Breast epithelium (tissue), 4 donors: ENCODE results near the gene KAT6B. TPM values are rescaled to one million over a fixed set of nuclear protein-coding genes. Genes with fewer than 3 reads are reported as not detected.

Experiments
- DNase-seq, 2 donors: peaks; one replicate each; pipeline ENCODE4 v3.0.0-alpha.2; 2019; ENCODE audit warnings: low spot score in 2 of 2
- H3K27ac ChIP-seq, 2 donors: fragments of 200-600 bp; sonication (generic) in 1 of 2; one replicate each; pipeline ENCODE4 v1.5.1; 2016 to 2019; ENCODE audit warnings: mild to moderate bottlenecking in 1 of 2
- H3K27me3 ChIP-seq, 2 donors: fragments of 200-600 bp; sonication (generic) in 1 of 2; one replicate each; pipeline versions ENCODE4 v1.5.1 to v1.6.0; 2017 to 2019; ENCODE audit warnings: control low read depth in 1 of 2, mild to moderate bottlenecking in 1 of 2
- H3K36me3 ChIP-seq: fragments of 200-600 bp; one replicate; pipeline ENCODE4 v1.5.1; 2019
- H3K4me1 ChIP-seq, 2 donors: fragments of 200-600 bp; sonication (generic); one replicate each; pipeline ENCODE4 v1.5.1; 2016 to 2019; ENCODE audit warnings: control low read depth in 1 of 2
- H3K4me3 ChIP-seq, 3 donors: fragments of 200-600 bp; sonication (generic); 1 replicate in 2 of 3; 2 replicates in 1 of 3; pipeline ENCODE4 v1.5.1; 2016 to 2019; ENCODE audit warnings: mild to moderate bottlenecking in 3 of 3, moderate library complexity in 2 of 3
- H3K9me3 ChIP-seq, 2 donors: fragments of 200-600 bp; sonication (generic) in 1 of 2; one replicate each; pipeline ENCODE4 v1.5.1; 2016 to 2019; ENCODE audit warnings: control low read depth in 1 of 2
- POLR2A ChIP-seq: fragments of 450-650 bp; IDR thresholded peaks from one replicate; pipeline ENCODE4 v1.6.1; 2016; ENCODE audit warnings: antibody characterized with exemption, mild to moderate bottlenecking, moderate library complexity
- POLR2AphosphoS5 ChIP-seq, 3 donors: sonication (generic); formaldehyde crosslinking; IDR thresholded peaks; one replicate each; pipeline ENCODE4 v1.6.1; 2017; ENCODE audit warnings: antibody characterized with exemption in 3 of 3
- intact Hi-C: fragments of 100-400 bp; cut with DNase I; formaldehyde crosslinking; loops from one replicate; pipeline ENCODE4 v1.15.1; 2023; ENCODE audit warnings: low total_unique reads
- total RNA-seq, 3 donors: library from RNA; depleted of rRNA; stranded (reverse); fragments of >200 nt; gene quantifications; one replicate each; pipeline ENCODE4 v1.1.0, GENCODE V29; 2016
- TF ChIP-seq, protein P1 (sequence below), 3 donors: fragments of 450-650 bp; IDR thresholded peaks; one replicate each; pipeline ENCODE4 v1.5.1; 2016 to 2017; ENCODE audit warnings: antibody characterized with exemption in 3 of 3, mild to moderate bottlenecking in 3 of 3, moderate library complexity in 3 of 3

Gene KAT6B
- total RNA-seq, 3 donors from 2014 or later: 46.2 to 90.3 (median 55.7) TPM

DNA sequence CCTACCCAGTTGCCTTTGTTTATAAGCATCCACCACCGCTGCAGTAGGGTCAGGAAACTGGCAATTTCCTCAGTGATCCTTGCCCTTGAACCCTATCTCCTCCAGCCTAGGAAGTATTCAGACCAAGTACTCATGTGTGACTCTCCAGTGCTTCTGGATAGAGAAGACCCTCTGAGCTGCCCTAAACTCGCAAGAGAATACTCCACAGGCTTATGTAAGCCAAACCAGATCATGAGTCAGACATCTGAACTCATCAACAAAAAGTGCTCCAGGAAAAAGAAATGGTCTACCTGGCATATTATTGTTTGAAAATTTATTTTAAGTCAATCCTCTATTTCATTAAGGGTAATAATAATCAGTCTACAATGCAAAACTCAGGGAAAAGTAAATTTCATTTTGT lies 101.3 kb downstream of the KAT6B start:
- intact Hi-C loops: no loop called here

DNA sequence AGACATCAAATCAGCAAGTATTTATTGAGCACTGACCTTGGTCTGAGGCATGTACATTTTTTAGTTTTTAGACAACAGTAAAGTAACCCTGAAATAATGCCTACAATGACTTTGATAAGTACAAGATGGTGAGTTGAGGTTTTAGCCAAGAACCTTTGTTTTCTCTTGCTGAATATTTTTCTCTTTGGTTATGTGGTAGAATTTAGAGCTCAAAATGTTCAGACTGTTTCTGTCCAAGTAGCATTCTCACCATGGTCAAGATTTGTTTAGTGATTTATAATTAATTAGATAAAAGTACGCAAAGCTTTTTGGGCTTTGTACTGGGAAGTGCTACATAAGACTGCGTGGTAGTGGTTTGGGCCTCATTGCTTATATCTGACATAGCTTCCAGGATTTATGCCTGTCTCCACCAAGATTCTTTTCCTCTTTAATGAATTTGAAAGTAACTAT lies 102.4 kb downstream of the KAT6B start:
- H3K27me3 ChIP-seq: no peaks in the 10 kb centered on the region
- H3K4me1 ChIP-seq: peaks cover 4 to 5% of the 10 kb centered on the region in 2 donors
- no peaks in the 10 kb centered on the region for H3K9me3 ChIP-seq
- DNase-seq: no peak
- H3K4me3 ChIP-seq: no peak overlapping the region
- intact Hi-C loops: no loop called here
- TF ChIP-seq POLR2AphosphoS5 (IDR thresholded peaks at IDR 0.05) (no peak), POLR2A (no peak)
- TF ChIP-seq, protein P1, sequence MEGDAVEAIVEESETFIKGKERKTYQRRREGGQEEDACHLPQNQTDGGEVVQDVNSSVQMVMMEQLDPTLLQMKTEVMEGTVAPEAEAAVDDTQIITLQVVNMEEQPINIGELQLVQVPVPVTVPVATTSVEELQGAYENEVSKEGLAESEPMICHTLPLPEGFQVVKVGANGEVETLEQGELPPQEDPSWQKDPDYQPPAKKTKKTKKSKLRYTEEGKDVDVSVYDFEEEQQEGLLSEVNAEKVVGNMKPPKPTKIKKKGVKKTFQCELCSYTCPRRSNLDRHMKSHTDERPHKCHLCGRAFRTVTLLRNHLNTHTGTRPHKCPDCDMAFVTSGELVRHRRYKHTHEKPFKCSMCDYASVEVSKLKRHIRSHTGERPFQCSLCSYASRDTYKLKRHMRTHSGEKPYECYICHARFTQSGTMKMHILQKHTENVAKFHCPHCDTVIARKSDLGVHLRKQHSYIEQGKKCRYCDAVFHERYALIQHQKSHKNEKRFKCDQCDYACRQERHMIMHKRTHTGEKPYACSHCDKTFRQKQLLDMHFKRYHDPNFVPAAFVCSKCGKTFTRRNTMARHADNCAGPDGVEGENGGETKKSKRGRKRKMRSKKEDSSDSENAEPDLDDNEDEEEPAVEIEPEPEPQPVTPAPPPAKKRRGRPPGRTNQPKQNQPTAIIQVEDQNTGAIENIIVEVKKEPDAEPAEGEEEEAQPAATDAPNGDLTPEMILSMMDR (IDR thresholded peaks at IDR 0.05): no peak
- H3K36me3 ChIP-seq: no peaks in the 10 kb centered on the region
- H3K27ac ChIP-seq: peak overlapping the region; percentile 18 to 22

More for the DNA sequence above, 101.3 kb downstream of the KAT6B start:
- Histone ChIP-seq H3K27me3 (no peaks in the 10 kb centered on the region), H3K4me1 (peaks cover 5 to 7% of the 10 kb centered on the region in 2 donors), H3K27ac (peak overlapping the region; percentile 22 to 54), H3K36me3 (no peaks in the 10 kb centered on the region), H3K4me3 (no peak overlapping the region), H3K9me3 (no peaks in the 10 kb centered on the region)
- DNase-seq: no peak
- no peak for TF ChIP-seq POLR2A
- TF ChIP-seq, protein P1 (IDR thresholded peaks at IDR 0.05): no peak
- no peak for TF ChIP-seq POLR2AphosphoS5 (IDR thresholded peaks at IDR 0.05)

DNA sequence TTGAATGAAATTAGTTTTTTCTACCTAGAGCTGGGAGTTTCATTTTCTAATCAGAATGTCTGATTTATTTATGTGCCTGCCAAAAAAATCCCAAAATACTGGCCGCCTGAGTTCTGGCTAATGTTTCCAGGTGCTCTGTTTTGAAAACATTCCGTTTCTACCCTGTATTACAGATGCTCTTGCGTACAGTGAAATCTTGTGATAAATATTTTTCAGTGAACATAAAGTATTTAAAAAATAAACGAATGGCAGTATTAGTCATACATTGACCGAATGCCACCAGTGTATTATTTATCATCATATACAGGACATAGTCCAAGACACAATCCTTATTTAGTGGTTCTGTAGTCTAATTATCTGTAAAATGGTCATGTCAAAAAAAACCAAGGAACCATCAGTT lies 102.8 kb downstream of the KAT6B start:
- Histone ChIP-seq H3K27ac (peak overlapping the region; percentile 18 to 22), H3K36me3 (no peaks in the 10 kb centered on the region), H3K4me1 (peaks cover 3 to 5% of the 10 kb centered on the region in 2 donors), H3K4me3 (no peak overlapping the region), H3K9me3 (no peaks in the 10 kb centered on the region), H3K27me3 (no peaks in the 10 kb centered on the region)
- no peak for DNase-seq
- no peak for TF ChIP-seq POLR2A
- no peak for TF ChIP-seq POLR2AphosphoS5 (IDR thresholded peaks at IDR 0.05)
- TF ChIP-seq, protein P1 (IDR thresholded peaks at IDR 0.05): no peak
- intact Hi-C loops: no loop called here

DNA sequence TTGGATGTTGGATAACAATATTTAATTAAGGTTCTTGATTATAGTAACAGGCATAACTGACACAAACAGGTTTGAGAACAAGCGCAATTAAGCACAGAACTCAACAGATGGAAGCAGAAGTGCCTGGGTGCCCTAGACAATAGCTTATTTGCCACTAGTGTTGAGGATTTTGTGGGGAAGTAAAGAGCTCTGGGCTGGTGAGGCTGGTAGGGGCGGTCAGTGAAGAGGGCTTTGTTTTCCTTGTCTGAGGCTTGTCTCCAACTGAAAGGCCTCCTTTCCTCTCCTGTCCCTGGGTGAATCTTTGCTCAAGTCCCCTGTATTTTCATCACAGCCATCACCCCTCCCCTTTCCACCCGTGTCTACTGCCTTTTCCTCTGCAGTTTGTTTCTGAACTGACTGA lies 104.6 kb downstream of the KAT6B start:
- no peak for DNase-seq
- H3K4me3 ChIP-seq: no peak overlapping the region
- H3K27ac ChIP-seq: peak overlapping the region; percentile 33 to 36
- H3K27me3 ChIP-seq: no peaks in the 10 kb centered on the region
- intact Hi-C loops: no loop called here
- no peaks in the 10 kb centered on the region for H3K9me3 ChIP-seq
- no peak for TF ChIP-seq POLR2A
- TF ChIP-seq POLR2AphosphoS5 (IDR thresholded peaks at IDR 0.05): no peak
- TF ChIP-seq, protein P1 (IDR thresholded peaks at IDR 0.05): no peak
- H3K36me3 ChIP-seq: no peaks in the 10 kb centered on the region
- H3K4me1 ChIP-seq: no peaks in the 10 kb centered on the region

DNA sequence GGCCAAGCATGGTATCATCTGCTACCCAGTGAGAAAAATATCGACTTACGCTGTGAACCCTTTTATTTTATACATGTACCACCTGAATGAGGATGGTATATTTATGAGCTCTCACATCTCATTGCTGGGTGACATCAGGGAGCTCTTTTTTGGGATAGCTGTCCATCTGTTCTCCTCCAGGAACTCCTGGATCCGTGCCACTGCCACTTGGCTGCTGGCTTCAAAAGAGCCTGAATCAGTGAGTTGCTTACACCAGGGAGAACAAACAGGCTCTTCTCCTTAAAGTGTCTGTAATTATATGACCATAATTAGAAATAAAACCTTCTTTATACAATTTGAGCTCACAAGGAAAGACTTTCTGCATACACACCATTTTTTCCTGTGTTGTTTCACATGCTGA lies 106.2 kb downstream of the KAT6B start:
- peak overlapping the region in 1 of 2 donors; percentile 31 for H3K27ac ChIP-seq
- H3K27me3 ChIP-seq: no peaks in the 10 kb centered on the region
- no peak for TF ChIP-seq POLR2A
- TF ChIP-seq, protein P1 (IDR thresholded peaks at IDR 0.05): no peak
- TF ChIP-seq POLR2AphosphoS5 (IDR thresholded peaks at IDR 0.05): no peak
- DNase-seq: peak in 1 of 2 donors; percentile 44
- H3K4me1 ChIP-seq: no peaks in the 10 kb centered on the region
- intact Hi-C loops: no loop called here
- H3K9me3 ChIP-seq: no peaks in the 10 kb centered on the region
- no peak overlapping the region for H3K4me3 ChIP-seq
- H3K36me3 ChIP-seq: no peaks in the 10 kb centered on the region
